ENCODE results near the gene TSPEAR. TPM values are rescaled to one million over a fixed set of nuclear protein-coding genes. Genes with fewer than 3 reads are reported as not detected.

TSPEAR gene
- total and polyA plus RNA-seq, 9 of the 15 experiments (the other 6 are each of a cell fraction or from before 2014, with no cell fraction given): not detected

DNA sequence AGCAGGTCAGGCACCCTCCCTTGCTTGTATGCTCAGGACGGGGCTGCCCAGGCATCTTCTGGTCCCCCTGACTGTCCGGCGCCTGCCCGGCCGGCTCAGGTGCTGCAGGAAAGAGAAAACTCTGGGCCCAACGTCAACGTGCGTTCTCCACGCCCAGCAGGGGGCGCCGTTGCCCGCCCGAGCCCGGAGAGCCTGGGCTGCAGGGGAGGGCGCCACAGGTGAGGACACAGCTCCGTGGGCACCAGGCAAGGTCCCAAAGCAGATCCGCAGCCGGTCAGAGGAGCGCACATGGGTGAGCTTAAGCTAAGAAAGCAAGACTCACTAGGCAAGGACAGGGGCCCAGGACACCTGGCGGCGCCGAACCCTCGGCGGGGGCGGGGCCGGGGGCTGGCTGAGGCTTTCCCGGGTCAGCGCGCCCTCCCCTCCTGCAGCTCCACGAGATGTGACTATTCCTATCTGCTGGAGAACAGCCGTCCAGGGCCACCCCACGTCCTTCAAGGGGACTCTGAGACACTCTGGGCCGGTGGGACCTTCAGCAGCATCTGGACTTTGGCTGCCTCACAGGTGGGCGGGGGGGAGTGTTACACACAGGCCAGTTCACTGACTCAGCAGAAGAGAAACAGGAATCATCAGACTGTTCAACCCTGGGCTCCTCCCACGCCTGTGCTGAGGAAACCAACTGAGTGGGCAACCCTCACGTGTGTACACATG is 200.7 kb downstream of the TSPEAR start (continued):
- 0 out of 2 replicates have a peak, but pooled peaks have one; percentile 40 for TF ChIP-seq MYC (IDR thresholded peaks at IDR 0.05; ENCODE audit: low read depth, low read length)
- TF ChIP-seq MYC (CRISPR knock-in tag; IDR thresholded peaks at IDR 0.05; ENCODE audit: borderline replicate concordance, low read depth): no peak
- TF ChIP-seq, protein P1, sequence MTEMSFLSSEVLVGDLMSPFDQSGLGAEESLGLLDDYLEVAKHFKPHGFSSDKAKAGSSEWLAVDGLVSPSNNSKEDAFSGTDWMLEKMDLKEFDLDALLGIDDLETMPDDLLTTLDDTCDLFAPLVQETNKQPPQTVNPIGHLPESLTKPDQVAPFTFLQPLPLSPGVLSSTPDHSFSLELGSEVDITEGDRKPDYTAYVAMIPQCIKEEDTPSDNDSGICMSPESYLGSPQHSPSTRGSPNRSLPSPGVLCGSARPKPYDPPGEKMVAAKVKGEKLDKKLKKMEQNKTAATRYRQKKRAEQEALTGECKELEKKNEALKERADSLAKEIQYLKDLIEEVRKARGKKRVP (CRISPR knock-in tag; IDR thresholded peaks at IDR 0.05): 0 out of 2 replicates have a peak, but pooled peaks have one; percentile 26
- no peak for TF ChIP-seq RBM15 (IDR thresholded peaks at IDR 0.05; ENCODE audit: insufficient read depth, low read length)
- TF ChIP-seq TGIF2 (CRISPR knock-in tag; IDR thresholded peaks at IDR 0.05): no peak
- no peak for TF ChIP-seq HNRNPL (IDR thresholded peaks at IDR 0.05; ENCODE audit: low read depth, low read length)
- peak; percentile 36; the same call in 1 of the 2 replicates for TF ChIP-seq MTA3 (IDR thresholded peaks at IDR 0.05; ENCODE audit: borderline replicate concordance)
- TF ChIP-seq VEZF1 (CRISPR knock-in tag; IDR thresholded peaks at IDR 0.05): peak; percentile 65
